GM04504 (cell line): Measurements from ENCODE around the gene TRIAP1.
"Not testable (repeated sequence)": the region's sequence is repeated elsewhere in the genome, so short reads cannot be mapped to it uniquely, and the experiment has no call there.

Experiments
- DNase-seq: peaks from one replicate; pipeline ENCODE4 v3.0.0-alpha.2; 2012; ENCODE audit warnings: low read depth

Gene TRIAP1

GRCh38 chr12:120445911-120446843 is at the start of gene TRIAP1, which contains the start of gene GATC:
TRIAP1 (minus strand) TSS chr12:120446384; CDS start chr12:120446372, 12 bp downstream.
GATC (plus strand) TSS chr12:120446444; CDS start chr12:120446481, 37 bp downstream.
- no peak for DNase-seq

GRCh38 chr12:120495186-120495730 is 49.1 kb upstream of the TRIAP1 start:
- DNase-seq = no peak

GRCh38 chr12:120490833-120491512 is 44.8 kb upstream of the TRIAP1 start:
- no peak for DNase-seq

- no peak for DNase-seq
These were observed 44.1 kb upstream of the TRIAP1 start for GRCh38 chr12:120490325-120490724.

GRCh38 chr12:120489018-120489417 is 42.8 kb upstream of the TRIAP1 start:
- DNase-seq = no peak

DNA sequence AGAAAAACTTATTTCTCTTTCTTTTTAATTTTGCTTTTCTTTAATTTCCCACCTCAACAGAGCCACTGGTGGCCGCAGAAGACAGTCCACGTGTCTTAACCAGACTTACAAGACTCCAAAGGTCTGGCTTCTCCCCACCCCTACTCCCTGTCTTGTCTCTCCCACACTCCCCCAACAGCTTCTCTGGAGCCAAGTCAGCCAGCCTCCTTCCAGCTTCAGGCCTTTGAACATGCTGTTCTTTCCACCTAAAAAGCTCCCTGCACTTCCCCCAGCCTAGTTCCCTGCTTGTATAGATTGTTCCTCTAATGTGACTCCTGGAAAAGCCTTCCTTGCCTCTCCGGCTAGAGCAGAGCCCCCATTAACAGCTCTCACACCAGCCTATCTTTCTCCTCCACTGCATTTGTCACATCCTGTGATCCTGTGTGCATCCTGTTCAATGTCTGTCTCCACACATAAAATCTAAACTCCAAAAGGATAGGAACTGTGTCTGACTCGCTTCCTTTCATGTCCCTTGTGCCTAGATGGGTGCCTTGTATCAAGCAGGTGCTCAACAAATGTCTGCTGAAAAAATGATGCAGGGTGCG is 42.0 kb upstream of the TRIAP1 start:
- no peak for DNase-seq

DNA sequence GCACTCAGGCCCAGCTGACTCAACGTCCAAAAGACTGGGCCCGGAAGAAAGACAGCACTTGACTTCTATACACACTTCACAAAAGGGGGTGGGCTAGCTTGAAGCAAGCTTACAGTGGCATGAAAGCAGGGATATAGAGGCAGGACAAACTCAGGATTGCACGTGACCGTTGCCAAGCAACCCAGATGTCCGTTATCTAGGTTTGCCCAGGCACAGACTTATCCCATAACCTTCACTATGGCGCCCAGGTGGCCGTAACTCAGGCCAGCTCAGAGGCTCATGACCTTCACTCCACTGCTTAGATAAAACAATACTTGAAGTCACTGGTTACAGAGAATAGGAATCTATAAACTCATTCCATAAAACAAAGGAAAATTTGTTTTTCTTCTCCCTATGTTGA is 41.4 kb upstream of the TRIAP1 start:
- not testable (repeated sequence) for DNase-seq

GRCh38 chr12:120485961-120486881 is 40.0 kb upstream of the TRIAP1 start:
- no peak for DNase-seq

DNA sequence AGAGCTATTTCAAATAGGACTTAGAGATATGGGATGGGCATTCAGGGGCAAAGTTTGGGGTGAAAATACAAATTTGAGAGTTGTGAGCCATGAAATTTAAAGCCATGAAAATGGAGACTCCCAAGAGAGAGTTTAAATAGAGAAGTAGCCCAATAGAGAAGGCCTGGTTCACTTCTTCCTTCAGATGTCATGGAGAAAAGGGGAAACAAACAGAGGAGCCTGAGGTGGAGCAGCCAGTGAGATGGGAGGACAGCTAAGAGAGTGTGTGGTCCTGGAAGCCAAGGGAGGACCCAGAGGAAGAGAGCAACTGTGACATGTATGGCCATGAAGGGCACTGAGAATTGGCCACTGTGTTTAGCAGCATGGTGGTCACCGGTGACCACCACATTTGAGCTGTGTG is 37.4 kb upstream of the TRIAP1 start:
- DNase-seq = no peak

GRCh38 chr12:120481022-120481767 is 35.0 kb upstream of the TRIAP1 start:
- no peak for DNase-seq

- no peak for DNase-seq
These were observed 34.0 kb upstream of the TRIAP1 start for GRCh38 chr12:120480211-120480610.

DNA sequence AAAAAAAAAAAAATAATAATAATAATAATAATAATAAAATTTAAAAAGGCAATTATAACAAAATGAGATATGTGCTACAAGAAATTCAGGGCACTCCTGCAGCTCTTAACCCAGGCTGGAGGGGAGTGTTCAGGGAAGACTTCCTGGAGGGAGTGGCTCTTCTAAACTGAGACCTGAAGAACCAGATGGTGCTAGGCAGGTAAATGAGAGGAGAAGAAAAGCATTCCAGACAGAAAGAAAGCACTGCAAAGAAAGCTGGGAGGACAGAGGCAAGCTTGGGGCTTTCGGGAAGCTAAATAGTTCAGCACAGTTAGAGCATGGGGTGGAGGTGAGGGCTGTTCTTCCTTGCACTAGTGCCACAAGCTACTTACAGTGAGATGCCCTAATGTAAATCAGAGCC is 33.3 kb upstream of the TRIAP1 start:
- DNase-seq = no peak

DNA sequence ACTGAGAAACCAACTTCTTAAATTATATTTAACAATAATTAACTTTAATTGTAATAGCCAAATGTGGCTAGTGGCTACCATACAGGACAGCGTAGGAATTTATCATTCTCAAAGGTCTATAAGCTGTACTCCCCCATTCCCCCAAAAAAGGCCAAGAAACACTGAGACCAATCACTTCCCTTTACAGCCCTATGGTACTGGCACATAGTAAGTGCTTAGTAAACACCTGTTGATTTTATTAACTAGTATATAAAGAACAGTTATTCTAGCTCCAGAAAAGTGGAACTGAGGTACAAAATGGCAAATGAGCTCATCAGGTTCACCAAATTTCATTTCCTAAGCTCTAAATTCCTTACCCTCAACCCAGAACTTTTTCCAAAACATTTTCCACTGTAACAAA is 29.5 kb upstream of the TRIAP1 start:
- no peak for DNase-seq

DNA sequence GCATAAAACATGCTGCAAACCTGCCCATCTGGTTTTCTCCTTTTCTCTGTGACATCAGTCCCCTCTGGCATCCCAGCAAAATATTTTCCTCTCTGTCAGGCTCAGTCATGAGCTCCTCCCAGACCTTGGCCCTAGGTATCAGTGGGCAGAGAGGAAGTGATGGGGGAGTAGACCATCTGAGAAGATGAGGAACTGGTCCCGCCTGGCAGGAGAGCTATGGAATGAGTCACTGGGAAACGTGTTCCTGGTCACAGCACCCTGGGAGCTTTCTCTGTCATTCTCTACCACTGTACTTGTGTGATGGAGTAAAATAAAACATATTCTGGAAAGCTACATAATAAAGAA is 28.4 kb upstream of the TRIAP1 start:
- DNase-seq = no peak

DNA sequence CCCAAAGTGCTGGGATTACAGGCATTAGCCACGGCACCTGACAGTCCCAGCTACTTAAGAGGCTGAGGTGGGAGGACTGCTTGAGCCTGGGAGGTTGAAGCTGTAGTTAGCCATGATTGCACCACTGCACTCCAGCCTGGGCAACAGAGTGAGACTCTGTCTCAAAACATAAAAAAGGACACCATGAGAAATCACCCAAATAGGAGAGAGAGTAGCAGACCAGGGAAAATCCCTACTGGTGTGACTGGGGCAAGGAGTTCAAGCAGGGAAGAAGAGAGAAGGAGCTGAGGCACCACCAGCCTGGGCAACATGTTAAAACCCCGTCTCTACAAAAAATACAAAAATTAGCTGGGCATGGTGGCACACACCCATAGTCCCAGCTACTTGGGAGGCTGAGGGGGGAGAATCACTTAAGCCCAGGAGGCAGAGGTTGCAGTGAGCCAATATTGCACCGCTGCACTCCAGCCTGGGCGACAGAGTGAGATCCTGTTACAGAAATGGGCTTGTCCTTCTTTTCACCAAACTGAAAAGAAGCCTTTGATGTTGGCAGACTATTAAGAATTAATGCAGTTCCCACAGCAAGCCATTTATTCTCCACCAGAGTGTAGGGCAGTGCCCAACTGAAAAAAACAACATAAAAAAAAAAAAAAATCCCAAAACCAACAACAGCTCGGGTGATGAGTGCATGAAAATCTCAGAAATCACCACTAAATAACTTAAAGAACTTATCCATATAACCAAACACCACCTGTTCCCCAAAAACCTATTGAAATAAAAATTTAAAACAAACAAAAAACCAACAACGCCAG is 27.8 kb upstream of the TRIAP1 start:
- no peak for DNase-seq

DNA sequence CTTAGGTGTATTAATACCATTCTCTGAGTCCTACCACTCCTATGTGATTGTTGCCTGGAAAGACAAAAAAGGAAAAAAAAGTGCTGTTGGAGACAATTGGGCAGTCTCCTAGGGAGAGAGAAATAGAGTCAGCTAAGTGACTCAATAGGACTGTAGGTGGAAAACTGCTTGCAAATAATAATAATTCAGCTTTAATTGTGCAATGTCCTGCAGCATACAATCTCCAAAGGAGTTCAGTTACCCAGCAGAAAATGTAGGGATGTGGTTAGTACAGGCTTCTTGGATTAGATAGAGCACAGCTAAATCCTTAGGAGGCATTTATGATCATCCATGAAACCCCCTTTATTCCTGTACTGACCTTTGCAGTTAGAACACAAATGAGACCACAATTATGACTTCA is 26.3 kb upstream of the TRIAP1 start:
- DNase-seq = no peak

GRCh38 chr12:120470150-120470784 is 24.1 kb upstream of the TRIAP1 start:
- no peak for DNase-seq

DNA sequence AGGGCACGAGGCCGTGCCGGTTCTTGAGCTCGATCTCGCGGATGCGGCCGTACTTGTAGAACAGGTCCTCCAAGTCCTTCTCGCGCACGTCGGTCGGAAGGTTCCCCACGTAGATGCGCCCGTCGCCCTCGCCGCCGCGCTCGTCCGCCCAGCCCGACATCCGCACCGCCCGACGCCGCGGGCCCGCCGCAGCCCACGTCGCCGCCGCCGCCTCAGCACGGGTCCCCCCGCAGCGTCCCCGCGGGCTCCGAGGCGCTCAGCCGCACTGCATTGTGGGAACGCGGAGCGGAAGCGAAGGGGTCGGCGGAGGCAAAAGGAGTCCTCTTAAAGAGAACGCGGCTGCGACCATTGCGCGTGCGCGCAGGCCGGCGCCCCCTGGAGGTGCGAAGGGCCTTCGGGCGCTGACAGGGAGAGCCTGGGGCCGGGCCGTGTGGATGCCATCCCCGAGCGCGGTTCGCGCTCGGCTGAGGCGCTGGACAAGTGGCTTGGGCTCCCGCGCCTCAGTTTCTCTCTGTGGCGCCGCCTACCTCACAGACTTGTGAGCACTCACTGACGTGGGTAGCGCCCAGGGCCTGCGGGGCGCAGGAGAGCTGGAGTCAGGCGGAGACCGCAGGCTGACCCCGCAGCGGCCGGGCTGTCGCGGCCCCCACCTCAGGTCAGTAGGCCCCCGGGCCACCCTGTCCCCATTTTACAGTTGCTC is 23.4 kb upstream of the TRIAP1 start, which contains the start of gene SRSF9:
TSS of gene SRSF9 (minus strand) at position 299 of the 700 bp plus-strand sequence. CDS start at position 160, 139 bp downstream.
- peak; percentile 92 for DNase-seq
